SH-SY5Y (cell line): ENCODE results near the gene SKIC2.

ENCODE experiments used
- GATA2 ChIP-seq: IDR thresholded peaks from 2 replicates; pipeline ENCODE4 v1.6.1; 2011; ENCODE audit warnings: mild to moderate bottlenecking, low read depth, low read length
- GATA3 ChIP-seq: IDR thresholded peaks from 2 replicates; pipeline ENCODE4 v1.6.1; 2011; ENCODE audit warnings: low read depth, mild to moderate bottlenecking, low read length, moderate library complexity

GRCh38 chr6:31915351-31915750, 43.6 kb upstream of the SKIC2 start:
- TF ChIP-seq GATA2 (no peak), GATA3 (no peak)
